Activated CD8-positive, alpha-beta memory T cell treated with anti-CD3 and anti-CD28 coated beads for 24 hours (primary cell): ENCODE results near the gene SYMPK.
A peak's percentile ranks its signal among the peaks of the same experiment; 100 is the strongest.
"Not testable (repeated sequence)": the region's sequence is repeated elsewhere in the genome, so short reads cannot be mapped to it uniquely, and the experiment has no call there.

Experiments used
- DNase-seq: peaks from one replicate; pipeline ENCODE4 v3.0.0-alpha.2; 2020

Gene SYMPK

GRCh38 chr19:45800070-45800553 is 62.8 kb downstream of the SYMPK start:
- no peak for DNase-seq

DNA sequence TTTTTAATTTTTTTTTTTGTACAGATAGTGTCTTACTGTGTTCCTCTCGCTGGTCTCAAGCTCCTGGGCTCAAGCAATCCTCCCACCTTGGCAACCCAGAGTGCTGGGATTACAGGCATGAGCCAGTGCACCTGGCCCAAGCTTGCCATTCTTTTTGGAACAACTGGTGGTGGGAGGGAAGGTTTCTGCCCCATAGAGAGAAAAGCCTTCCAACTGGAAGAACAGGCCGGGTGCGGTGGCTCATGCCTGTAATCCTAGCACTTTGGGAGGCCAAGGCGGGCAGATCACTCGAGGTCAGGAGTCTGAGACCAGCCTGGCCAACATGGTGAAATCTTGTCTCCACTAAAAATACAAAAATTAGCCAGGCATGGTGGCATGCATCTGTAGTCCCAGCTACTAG is 63.4 kb downstream of the SYMPK start:
- not testable (repeated sequence) for DNase-seq

DNA sequence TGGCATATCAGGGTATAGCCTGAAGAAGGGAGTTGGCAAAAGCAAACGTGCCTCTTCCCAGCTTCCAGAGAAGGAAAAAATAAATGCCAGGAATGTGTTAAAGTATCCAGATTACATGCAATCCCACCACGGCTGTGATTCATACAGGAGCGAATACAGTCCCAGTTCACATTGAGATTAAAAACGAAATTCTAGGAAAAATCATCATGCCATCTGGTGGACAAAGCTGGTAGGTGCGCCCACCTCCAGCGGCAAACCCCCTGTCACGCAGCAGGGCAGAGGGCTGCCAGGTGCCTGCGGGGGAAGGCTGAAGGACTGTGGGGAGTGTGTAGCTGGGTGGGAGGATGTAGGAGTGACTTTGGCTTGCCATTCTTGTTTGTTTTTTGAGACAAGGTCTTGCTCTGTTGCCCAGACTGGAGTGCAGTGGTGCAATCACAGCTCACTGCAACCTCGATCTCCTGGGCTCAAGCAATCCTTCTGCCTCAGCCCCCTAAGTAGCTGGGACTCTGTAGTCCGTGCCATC is 63.9 kb downstream of the SYMPK start:
- DNase-seq = peak; percentile 87

- DNase-seq = no peak
Measured at GRCh38 chr19:45794627-45795026, 68.3 kb downstream of the SYMPK start.

DNA sequence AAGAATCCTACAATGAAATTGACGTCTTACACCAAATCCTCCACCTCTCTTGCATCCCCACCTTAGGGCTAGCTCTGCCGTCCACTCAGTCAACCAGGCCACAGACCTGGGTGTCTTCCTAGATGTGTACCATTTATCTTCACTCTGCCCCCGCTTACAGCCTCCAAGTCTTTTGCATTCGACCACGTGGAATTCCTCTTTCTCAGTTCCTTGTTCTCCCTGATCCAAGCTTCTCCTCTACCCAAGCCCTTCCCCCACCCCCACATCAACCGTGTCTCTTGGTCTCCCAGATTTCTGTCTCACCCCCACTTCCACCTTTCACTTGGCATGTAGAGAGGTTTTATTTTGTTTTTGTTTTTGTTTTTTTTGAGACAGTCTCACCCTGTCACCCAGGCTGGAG is 69.1 kb downstream of the SYMPK start:
- no peak for DNase-seq

- DNase-seq = no peak
Measured at GRCh38 chr19:45793178-45793564, 69.8 kb downstream of the SYMPK start.

GRCh38 chr19:45792470-45793177 is 70.3 kb downstream of the SYMPK start, which contains the start of gene DMWD:
DMWD (minus strand) TSS chr19:45792845; CDS start chr19:45792756, 89 bp downstream.
- peak; percentile 100 for DNase-seq

GRCh38 chr19:45791744-45792469 is 71.0 kb downstream of the SYMPK start:
- peak; percentile 71 for DNase-seq

DNA sequence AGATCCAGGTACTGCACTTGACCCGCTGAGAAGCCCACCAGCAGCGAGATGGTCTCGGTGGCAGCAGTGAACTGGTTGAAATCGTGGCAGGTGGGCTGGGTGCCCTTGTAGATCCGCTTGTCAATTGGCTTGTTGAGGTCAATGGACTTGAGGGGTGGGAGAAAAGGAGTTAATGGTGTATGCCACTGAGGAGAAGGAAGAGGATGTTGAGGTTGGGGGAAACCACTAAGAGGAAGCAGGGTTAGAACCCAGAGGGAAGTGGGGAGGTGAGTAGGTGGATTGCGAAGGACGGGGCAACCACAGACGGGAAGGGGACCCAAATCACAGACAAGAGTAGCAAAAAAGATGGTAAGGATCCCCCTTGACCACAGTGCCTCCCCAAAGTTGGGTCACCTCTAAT is 72.0 kb downstream of the SYMPK start:
- DNase-seq = peak; percentile 70

DNA sequence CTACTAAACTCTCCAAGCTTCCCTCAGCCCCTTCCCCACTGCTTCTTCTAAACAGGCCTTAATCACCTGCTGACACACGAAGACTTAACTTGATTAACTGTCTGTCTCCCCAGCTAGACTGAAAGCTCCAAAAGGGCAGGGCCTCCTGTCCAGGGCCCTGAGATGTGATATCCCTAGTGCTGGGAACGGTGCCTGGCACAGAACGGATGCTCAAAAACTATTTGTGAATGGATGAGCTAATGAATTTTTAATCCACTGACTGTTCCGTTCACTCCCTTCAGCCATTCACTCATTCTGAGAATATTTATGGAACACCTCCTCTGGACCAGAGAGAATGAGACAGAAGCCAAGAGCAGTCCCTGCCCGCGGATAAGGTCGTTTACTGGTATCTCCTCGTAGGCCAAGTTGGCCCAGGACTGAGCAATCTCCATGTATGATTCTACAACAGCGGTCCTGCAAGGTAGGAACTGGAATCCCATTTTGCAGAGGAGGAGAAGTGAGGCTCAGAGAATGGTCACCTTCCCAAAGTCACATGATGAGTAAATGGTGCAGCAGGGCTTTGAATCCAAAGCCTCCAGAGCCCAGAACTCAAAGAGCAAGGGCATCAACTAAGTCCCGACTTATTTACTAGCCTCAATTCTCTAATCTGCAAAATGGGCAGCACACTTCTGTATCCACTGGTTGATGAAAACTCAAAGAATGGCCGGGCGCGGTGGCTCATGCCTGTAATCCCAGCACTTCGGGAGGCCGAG is 73.7 kb downstream of the SYMPK start:
- DNase-seq = no peak

DNA sequence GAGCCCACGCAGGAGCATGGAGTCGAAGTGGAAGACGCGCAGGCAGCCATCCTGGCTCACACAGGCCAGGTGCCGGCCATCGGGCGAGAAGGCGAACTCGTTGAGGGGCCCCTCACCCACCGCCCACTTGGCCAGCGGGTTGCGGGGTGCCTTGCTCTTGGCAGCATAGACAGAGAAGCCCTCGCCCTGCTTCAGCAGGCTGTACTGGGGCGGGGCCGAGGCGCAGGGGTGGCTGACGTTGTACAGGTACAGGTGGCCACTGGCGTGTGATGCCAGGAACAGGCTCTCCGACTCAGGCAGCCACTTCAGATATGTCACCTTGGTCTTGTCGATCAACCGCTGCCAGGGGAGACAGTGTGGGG is 76.4 kb downstream of the SYMPK start:
- no peak for DNase-seq

DNA sequence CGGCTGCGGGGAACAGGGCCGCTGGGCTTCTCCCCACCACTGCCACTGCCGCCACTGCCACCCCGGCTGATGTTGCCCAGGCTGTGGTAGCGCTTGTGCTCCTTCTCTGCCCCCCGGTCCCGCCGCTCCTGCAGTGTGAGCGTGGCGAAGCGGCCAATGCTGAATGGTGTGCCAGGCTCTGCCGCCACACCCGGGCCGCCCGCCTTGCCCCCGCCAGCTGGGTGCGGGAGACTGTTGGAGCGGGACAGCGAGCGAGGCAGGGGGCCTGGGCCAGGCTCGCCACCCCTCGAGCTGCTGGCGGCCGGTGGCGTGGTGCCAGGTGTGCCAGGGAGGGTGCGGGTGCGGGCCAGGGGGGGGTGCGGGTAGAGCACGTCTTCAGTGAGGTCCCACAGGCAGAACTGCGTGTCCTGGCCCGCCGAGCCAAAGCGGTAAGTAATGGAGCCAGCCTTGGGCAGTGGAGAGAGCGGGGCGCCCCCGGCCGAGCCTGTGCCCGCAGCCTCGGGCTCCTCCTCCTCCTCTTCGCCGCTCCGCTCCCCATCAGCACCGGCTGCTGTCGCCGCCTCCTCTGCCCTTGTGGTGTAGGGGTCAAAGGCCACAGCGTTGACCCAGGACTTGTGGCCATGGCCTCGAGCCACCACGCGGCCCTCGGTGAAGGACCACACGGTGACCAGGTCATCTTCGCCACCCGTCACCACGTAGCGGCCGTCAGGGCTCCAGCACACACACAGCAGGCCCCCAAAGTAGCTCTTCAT is 77.0 kb downstream of the SYMPK start:
- no peak for DNase-seq

DNA sequence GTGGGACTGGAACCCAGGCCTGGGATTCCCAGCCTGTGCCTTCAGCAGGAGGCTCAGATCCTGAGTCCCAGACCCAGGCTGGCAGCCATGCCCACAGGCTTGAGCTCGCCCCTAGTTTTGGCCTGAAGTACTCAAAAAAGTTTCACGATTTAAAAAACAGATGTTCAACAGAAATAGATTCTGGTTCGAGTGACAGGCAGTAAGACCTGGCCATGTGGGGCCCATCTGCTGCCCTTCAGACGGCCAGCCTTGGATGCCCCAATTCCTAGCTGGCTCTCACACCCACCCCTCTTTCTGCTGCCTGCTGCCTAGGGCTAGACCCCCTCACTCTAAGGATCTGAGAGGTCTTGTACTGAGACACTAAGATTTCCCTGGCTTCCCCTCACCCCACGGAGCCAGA is 77.8 kb downstream of the SYMPK start:
- DNase-seq = no peak

DNA sequence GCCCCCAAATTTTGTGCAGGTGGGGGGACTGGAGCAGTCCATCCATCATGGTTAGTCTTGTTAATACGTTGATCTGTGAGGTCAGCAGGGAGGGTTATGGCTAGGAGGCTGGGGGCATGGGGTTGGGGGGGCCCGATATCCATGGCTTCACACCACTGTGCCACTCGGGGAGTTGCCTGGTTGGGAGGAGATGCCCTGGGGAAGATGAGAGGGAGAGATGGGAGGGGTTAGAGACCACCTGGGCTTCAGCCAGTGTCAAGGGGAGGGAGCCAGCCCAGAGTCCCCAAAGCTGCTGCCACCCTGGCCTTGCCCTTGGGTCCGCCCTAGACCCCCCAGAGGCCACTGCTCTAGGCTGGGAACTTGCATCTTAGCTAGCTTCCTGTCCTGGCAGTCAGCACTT is 78.9 kb downstream of the SYMPK start:
- no peak for DNase-seq

DNA sequence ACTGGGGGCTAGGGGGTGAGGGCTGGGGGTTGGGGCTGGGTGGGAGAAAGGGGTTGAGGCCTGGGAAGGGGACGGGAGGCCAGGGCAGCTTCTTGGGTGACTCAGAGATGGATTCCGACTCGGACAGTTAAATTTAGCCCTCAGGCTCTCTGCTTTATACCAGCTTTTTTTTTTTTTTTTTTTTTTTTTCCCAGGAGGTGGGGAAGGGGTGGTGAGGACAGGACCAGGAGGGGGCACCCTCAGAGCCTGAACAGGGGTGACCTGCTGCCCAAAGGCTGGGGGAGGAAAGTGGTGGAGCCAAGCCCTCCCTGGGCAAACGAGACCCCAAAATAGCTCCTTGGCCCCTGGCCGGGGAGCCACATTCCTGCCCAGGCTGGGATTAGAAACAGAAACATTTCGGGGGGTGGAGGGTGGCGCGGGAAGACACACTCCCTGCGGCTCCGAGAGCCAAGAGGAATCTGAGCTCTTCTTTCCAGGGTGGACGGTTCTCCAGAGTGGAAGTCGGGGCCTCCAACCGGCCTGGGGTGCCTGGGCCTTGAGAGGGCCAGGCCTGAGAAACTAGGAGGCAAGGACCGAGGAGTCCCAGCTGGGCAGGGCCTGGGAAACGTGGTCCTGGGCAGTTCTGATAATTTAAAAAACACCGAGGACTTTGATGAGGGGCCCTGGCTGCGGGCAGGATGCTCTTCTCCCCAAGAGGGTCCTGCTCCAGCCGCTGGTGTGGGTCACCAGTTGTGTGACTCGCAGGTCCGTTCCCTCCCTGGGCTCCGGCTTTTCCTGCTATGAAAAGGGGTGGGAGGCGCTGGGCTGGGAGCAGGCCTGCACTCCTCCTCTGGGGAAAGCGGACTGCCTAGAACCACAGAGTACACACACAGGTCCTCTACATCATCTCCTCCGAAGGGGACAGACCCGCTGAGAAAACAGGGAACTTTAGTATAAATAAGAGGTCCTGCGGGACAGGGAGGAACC is 79.8 kb downstream of the SYMPK start:
- no peak for DNase-seq

DNA sequence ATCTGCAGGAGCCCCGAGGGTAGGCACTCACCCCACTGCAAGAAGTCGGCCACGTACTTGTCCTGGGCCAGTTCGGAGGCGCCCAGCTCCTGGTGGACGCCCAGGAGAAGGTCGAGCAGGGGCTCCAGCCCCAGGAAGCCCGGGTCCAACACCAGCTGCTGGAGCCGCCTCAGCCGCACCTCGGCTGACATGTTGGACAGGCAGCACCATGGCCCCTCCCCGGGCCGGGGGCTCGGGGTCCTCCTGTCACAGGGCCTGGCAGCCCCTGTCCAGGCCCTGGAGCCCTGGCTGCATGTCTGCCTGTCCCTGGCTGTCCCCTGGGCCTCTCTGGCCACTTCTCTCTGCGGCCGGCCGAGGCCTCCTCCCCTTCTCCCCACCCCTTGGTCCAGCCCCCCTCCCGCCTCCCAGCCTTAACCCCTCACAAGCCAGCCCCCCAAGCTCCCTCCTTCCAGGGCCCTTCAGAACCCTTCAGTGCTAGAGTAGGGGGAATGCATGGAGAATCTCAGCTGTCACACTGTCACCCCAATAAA is 80.7 kb downstream of the SYMPK start, which contains the start of gene DMPK:
Gene DMPK (minus strand): TSS at position 329 of the 530 bp plus-strand sequence. CDS start 138 bp downstream, at position 191.
- DNase-seq = no peak

- no peak for DNase-seq
Measured at GRCh38 chr19:45781214-45782161, 81.5 kb downstream of the SYMPK start.

- no peak for DNase-seq
Measured at GRCh38 chr19:45780448-45781213, 82.3 kb downstream of the SYMPK start.

GRCh38 chr19:45780146-45780447 is 82.8 kb downstream of the SYMPK start:
- no peak for DNase-seq
